ENCODE data around the gene ATF5.

ATF5 gene

DNA sequence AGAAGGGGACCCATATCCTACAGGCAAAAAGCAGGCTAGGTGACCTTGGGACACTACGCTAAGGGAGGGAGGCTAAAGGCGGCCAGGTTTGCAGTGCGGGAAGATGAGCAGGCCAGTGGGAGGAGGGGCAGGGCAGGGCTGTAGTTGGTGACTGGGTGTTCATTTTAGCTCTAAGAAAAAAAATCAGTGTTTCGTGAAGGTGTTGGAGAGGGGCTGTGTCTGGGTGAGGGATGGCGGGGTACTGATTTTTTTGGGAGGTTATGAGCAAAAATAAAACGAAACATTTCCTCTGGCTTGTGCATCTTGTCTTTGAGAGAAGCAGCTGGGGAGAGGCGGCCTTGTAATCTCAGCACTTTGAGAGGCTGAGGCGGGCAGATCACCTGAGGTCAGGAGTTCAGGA lies 4.6 kb downstream of the ATF5 start:
- H2BK120ac ChIP-seq (ENCODE audit: low read depth, low read length) = no peak overlapping the region
- no peak overlapping the region for H3K23ac ChIP-seq (ENCODE audit: low read length)
- WGBS (ENCODE audit: extremely low coverage, insufficient coverage, low lambda C conversion rate) = no CpG with 5 or more reads among the region's 8 CpGs
- no peak overlapping the region for H3K4me3 ChIP-seq (ENCODE audit: low read length)
- H3K56ac ChIP-seq (ENCODE audit: low read length) = no peak overlapping the region
- no peak overlapping the region for H3K18ac ChIP-seq (ENCODE audit: low read length)
- no peaks in the 10 kb centered on the region for H3K79me1 ChIP-seq (ENCODE audit: low read length)
- no peak overlapping the region for H3K4ac ChIP-seq (ENCODE audit: low read depth, low read length)
- no peaks in the 10 kb centered on the region for H3K27me3 ChIP-seq (ENCODE audit: insufficient read depth, low read length, poor library complexity)
- no peak overlapping the region for H2AK5ac ChIP-seq (ENCODE audit: low read length)
- no peak overlapping the region for H2BK5ac ChIP-seq (ENCODE audit: low read length)
- H3K4me2 ChIP-seq (ENCODE audit: low read length) = no peak overlapping the region
- H2BK15ac ChIP-seq (replicated peaks; ENCODE audit: low read depth) = no peak overlapping the region
- no peaks in the 10 kb centered on the region for H3K36me3 ChIP-seq (ENCODE audit: control insufficient read depth, insufficient read depth, low read length)
- H4K8ac ChIP-seq (ENCODE audit: low read depth, low read length) = no peak overlapping the region
- no peak overlapping the region for H3K9ac ChIP-seq (ENCODE audit: low read length)
- H3K79me2 ChIP-seq (ENCODE audit: control insufficient read depth, insufficient read depth, low read length) = peaks cover 6% of the 10 kb centered on the region
- no peaks in the 10 kb centered on the region for H3K4me1 ChIP-seq (ENCODE audit: control insufficient read depth, low read depth, low read length)
- no peak for DNase-seq
- no peak overlapping the region for H3K27ac ChIP-seq (ENCODE audit: low read depth, low read length)
- H4K5ac ChIP-seq (ENCODE audit: low read length) = no peak overlapping the region

GRCh38 chr19:49936549-49936948 lies 7.5 kb downstream of the ATF5 start:
- no peak overlapping the region for H4K8ac ChIP-seq (ENCODE audit: low read depth, low read length)

DNA sequence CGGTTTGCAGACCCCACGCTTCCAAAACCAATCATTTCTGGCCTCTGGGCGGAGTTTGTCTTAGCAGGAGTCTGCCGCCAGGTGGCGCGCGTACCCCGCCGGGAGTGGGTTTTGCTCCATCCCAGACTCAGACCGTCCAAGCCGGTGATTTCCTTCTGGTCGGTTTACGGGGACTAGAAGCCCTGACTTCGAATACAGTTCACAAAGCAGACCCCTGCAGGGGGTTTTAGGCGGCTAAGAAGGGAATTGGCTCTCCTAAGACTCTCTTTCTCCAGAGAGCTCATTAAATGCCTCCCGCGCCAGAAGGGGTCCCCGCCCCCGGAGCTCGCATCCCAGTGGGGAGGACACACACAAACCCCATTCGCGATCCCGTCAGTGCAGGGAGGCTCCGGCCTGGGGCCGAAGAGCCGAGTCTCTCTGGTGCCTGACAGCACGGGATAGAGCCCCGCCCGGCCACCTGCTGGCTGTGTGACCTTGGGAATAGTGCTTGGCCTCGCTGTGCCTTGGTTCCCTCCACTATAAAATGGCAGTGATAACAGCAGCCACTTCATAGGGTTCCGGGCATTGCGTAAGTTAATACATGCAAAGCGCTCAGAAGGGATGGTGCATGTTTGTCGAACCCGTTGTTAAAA lies 8.9 kb downstream of the ATF5 start:
- Histone ChIP-seq H2BK15ac (replicated peaks; ENCODE audit: low read depth) (no peak overlapping the region), H2BK5ac (ENCODE audit: low read length) (no peak overlapping the region), H2BK120ac (ENCODE audit: low read depth, low read length) (no peak overlapping the region), H3K4me3 (ENCODE audit: low read length) (no peak overlapping the region), H3K23ac (ENCODE audit: low read length) (no peak overlapping the region), H3K79me2 (ENCODE audit: control insufficient read depth, insufficient read depth, low read length) (no peaks in the 10 kb centered on the region), H3K27ac (ENCODE audit: low read depth, low read length) (no peak overlapping the region), H3K4me2 (ENCODE audit: low read length) (peak overlapping the region; percentile 31), H4K5ac (ENCODE audit: low read length) (no peak overlapping the region), H3K79me1 (ENCODE audit: low read length) (no peaks in the 10 kb centered on the region), H3K36me3 (ENCODE audit: control insufficient read depth, insufficient read depth, low read length) (no peaks in the 10 kb centered on the region), H3K27me3 (ENCODE audit: insufficient read depth, low read length, poor library complexity) (no peaks in the 10 kb centered on the region), H3K4ac (ENCODE audit: low read depth, low read length) (no peak overlapping the region), H2AK5ac (ENCODE audit: low read length) (no peak overlapping the region), H3K4me1 (ENCODE audit: control insufficient read depth, low read depth, low read length) (no peaks in the 10 kb centered on the region), H4K8ac (ENCODE audit: low read depth, low read length) (no peak overlapping the region), H3K18ac (ENCODE audit: low read length) (no peak overlapping the region), H3K56ac (ENCODE audit: low read length) (no peak overlapping the region), H3K9ac (ENCODE audit: low read length) (no peak overlapping the region)
- DNase-seq = peak; percentile 82
- WGBS (ENCODE audit: extremely low coverage, insufficient coverage, low lambda C conversion rate) = no CpG with 5 or more reads among the region's 35 CpGs

More at GRCh38 chr19:49936549-49936948, 7.5 kb downstream of the ATF5 start:
- no CpG with 5 or more reads among the region's 5 CpGs for WGBS (ENCODE audit: extremely low coverage, insufficient coverage, low lambda C conversion rate)
- Histone ChIP-seq H3K79me1 (ENCODE audit: low read length) (no peaks in the 10 kb centered on the region), H3K36me3 (ENCODE audit: control insufficient read depth, insufficient read depth, low read length) (no peaks in the 10 kb centered on the region), H3K4me1 (ENCODE audit: control insufficient read depth, low read depth, low read length) (no peaks in the 10 kb centered on the region), H3K56ac (ENCODE audit: low read length) (no peak overlapping the region), H3K23ac (ENCODE audit: low read length) (no peak overlapping the region), H3K79me2 (ENCODE audit: control insufficient read depth, insufficient read depth, low read length) (no peaks in the 10 kb centered on the region), H3K27ac (ENCODE audit: low read depth, low read length) (no peak overlapping the region), H3K4ac (ENCODE audit: low read depth, low read length) (no peak overlapping the region), H3K9ac (ENCODE audit: low read length) (no peak overlapping the region), H2AK5ac (ENCODE audit: low read length) (no peak overlapping the region), H2BK120ac (ENCODE audit: low read depth, low read length) (no peak overlapping the region), H3K4me3 (ENCODE audit: low read length) (no peak overlapping the region), H3K27me3 (ENCODE audit: insufficient read depth, low read length, poor library complexity) (no peaks in the 10 kb centered on the region), H2BK15ac (replicated peaks; ENCODE audit: low read depth) (no peak overlapping the region), H2BK5ac (ENCODE audit: low read length) (no peak overlapping the region), H4K5ac (ENCODE audit: low read length) (no peak overlapping the region), H3K18ac (ENCODE audit: low read length) (no peak overlapping the region), H3K4me2 (ENCODE audit: low read length) (no peak overlapping the region)
- DNase-seq = no peak

DNA sequence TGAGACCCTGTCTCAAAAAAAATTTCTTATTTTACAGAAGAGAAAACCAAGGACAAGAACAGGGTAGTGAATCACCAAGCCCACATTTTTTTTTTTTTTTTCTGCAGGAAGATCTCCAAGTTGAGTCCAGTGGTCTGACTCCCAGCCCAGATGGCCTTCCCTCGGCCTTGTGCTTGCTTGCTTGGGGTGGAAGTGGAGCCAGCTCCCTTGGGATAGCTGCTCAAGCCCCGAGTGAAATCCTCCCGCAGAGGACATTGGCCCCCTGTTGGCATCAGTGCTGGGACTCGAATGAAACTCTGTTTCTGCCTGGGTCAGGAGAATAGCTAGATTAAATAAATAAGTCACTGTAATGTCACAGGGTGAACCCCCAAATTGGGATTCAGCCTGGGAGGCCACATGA lies 9.7 kb downstream of the ATF5 start:
- H2BK15ac ChIP-seq (replicated peaks; ENCODE audit: low read depth) = no peak overlapping the region
- no peaks in the 10 kb centered on the region for H3K27me3 ChIP-seq (ENCODE audit: insufficient read depth, low read length, poor library complexity)
- H3K23ac ChIP-seq (ENCODE audit: low read length) = no peak overlapping the region
- no peaks in the 10 kb centered on the region for H3K4me1 ChIP-seq (ENCODE audit: control insufficient read depth, low read depth, low read length)
- no peaks in the 10 kb centered on the region for H3K79me2 ChIP-seq (ENCODE audit: control insufficient read depth, insufficient read depth, low read length)
- H3K4me2 ChIP-seq (ENCODE audit: low read length) = no peak overlapping the region
- H2BK120ac ChIP-seq (ENCODE audit: low read depth, low read length) = no peak overlapping the region
- no peak overlapping the region for H3K56ac ChIP-seq (ENCODE audit: low read length)
- no peak overlapping the region for H4K8ac ChIP-seq (ENCODE audit: low read depth, low read length)
- DNase-seq = no peak
- H3K9ac ChIP-seq (ENCODE audit: low read length) = no peak overlapping the region
- no peaks in the 10 kb centered on the region for H3K36me3 ChIP-seq (ENCODE audit: control insufficient read depth, insufficient read depth, low read length)
- no CpG with 5 or more reads among the region's 4 CpGs for WGBS (ENCODE audit: extremely low coverage, insufficient coverage, low lambda C conversion rate)
- no peak overlapping the region for H4K5ac ChIP-seq (ENCODE audit: low read length)
- no peak overlapping the region for H3K4me3 ChIP-seq (ENCODE audit: low read length)
- H3K4ac ChIP-seq (ENCODE audit: low read depth, low read length) = no peak overlapping the region
- H3K79me1 ChIP-seq (ENCODE audit: low read length) = no peaks in the 10 kb centered on the region
- H2AK5ac ChIP-seq (ENCODE audit: low read length) = no peak overlapping the region
- no peak overlapping the region for H3K27ac ChIP-seq (ENCODE audit: low read depth, low read length)
- H2BK5ac ChIP-seq (ENCODE audit: low read length) = no peak overlapping the region
- H3K18ac ChIP-seq (ENCODE audit: low read length) = no peak overlapping the region

DNA sequence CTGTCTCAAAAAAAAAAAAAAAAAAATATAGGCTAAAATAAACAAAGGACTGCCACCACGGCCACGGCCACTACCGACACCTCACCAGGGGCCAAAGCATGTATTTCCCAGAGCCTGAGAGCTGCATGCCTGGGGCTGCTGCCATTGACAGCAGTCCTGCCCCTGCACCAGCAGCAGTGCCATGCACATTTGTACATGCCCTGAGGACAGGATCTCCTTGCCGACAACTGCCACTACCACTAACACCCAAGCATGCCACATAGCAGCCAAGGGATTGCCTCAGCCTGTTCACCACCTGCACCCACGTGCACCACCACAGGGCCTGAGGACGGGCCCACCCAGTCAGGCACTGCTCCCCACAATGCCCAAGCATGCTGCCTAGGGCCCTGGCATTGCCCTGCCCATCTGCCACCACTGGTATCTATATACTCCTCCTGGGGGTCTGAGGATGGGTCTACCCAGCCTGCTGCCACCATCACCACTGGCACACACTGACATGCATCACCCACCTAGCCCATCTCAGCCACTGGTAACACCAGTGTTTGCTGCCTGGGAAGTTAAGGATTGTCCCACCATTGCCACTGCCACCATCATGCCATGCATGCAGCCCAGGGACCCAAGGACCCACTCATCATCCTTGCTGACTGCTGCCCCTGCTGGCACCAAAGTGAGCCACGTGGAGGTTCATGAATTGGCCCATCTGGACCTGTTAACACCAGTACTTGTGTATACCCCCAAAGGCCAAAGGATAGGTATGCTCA lies 10.9 kb downstream of the ATF5 start:
- no peak overlapping the region for H3K4me2 ChIP-seq (ENCODE audit: low read length)
- no peaks in the 10 kb centered on the region for H3K79me1 ChIP-seq (ENCODE audit: low read length)
- no CpG with 5 or more reads among the region's 7 CpGs for WGBS (ENCODE audit: extremely low coverage, insufficient coverage, low lambda C conversion rate)
- H4K8ac ChIP-seq (ENCODE audit: low read depth, low read length) = no peak overlapping the region
- no peak overlapping the region for H3K56ac ChIP-seq (ENCODE audit: low read length)
- no peak for DNase-seq
- no peak overlapping the region for H2BK120ac ChIP-seq (ENCODE audit: low read depth, low read length)
- H3K4ac ChIP-seq (ENCODE audit: low read depth, low read length) = no peak overlapping the region
- no peaks in the 10 kb centered on the region for H3K27me3 ChIP-seq (ENCODE audit: insufficient read depth, low read length, poor library complexity)
- no peak overlapping the region for H2AK5ac ChIP-seq (ENCODE audit: low read length)
- no peak overlapping the region for H2BK5ac ChIP-seq (ENCODE audit: low read length)
- no peaks in the 10 kb centered on the region for H3K4me1 ChIP-seq (ENCODE audit: control insufficient read depth, low read depth, low read length)
- H3K4me3 ChIP-seq (ENCODE audit: low read length) = no peak overlapping the region
- H2BK15ac ChIP-seq (replicated peaks; ENCODE audit: low read depth) = no peak overlapping the region
- no peak overlapping the region for H4K5ac ChIP-seq (ENCODE audit: low read length)
- no peak overlapping the region for H3K27ac ChIP-seq (ENCODE audit: low read depth, low read length)
- H3K18ac ChIP-seq (ENCODE audit: low read length) = no peak overlapping the region
- H3K9ac ChIP-seq (ENCODE audit: low read length) = no peak overlapping the region
- no peaks in the 10 kb centered on the region for H3K79me2 ChIP-seq (ENCODE audit: control insufficient read depth, insufficient read depth, low read length)
- no peak overlapping the region for H3K23ac ChIP-seq (ENCODE audit: low read length)
- no peaks in the 10 kb centered on the region for H3K36me3 ChIP-seq (ENCODE audit: control insufficient read depth, insufficient read depth, low read length)

GRCh38 chr19:49940482-49940791 lies 11.4 kb downstream of the ATF5 start:
- WGBS (ENCODE audit: extremely low coverage, insufficient coverage, low lambda C conversion rate) = no CpG with 5 or more reads among the region's 5 CpGs
- Histone ChIP-seq H3K18ac (ENCODE audit: low read length) (no peak overlapping the region), H3K27ac (ENCODE audit: low read depth, low read length) (no peak overlapping the region), H3K36me3 (ENCODE audit: control insufficient read depth, insufficient read depth, low read length) (no peaks in the 10 kb centered on the region), H3K79me1 (ENCODE audit: low read length) (no peaks in the 10 kb centered on the region), H3K9ac (ENCODE audit: low read length) (no peak overlapping the region), H2BK15ac (replicated peaks; ENCODE audit: low read depth) (no peak overlapping the region), H3K4ac (ENCODE audit: low read depth, low read length) (no peak overlapping the region), H3K23ac (ENCODE audit: low read length) (no peak overlapping the region), H3K79me2 (ENCODE audit: control insufficient read depth, insufficient read depth, low read length) (no peaks in the 10 kb centered on the region), H3K27me3 (ENCODE audit: insufficient read depth, low read length, poor library complexity) (no peaks in the 10 kb centered on the region), H3K4me2 (ENCODE audit: low read length) (no peak overlapping the region), H2BK5ac (ENCODE audit: low read length) (no peak overlapping the region), H3K56ac (ENCODE audit: low read length) (no peak overlapping the region), H2BK120ac (ENCODE audit: low read depth, low read length) (no peak overlapping the region), H4K5ac (ENCODE audit: low read length) (no peak overlapping the region), H4K8ac (ENCODE audit: low read depth, low read length) (no peak overlapping the region), H3K4me3 (ENCODE audit: low read length) (no peak overlapping the region), H2AK5ac (ENCODE audit: low read length) (no peak overlapping the region), H3K4me1 (ENCODE audit: control insufficient read depth, low read depth, low read length) (no peaks in the 10 kb centered on the region)
- no peak for DNase-seq

Data from mesendoderm (in vitro differentiated cells).